Activated CD4-positive, alpha-beta T cell treated with anti-CD3 and anti-CD28 coated beads, Interleukin-2, amount 50 U/mL, for 16 hours (primary cell): Measurements from ENCODE around the gene FN3KRP.

Experiments
- DNase-seq: peaks from one replicate; pipeline ENCODE4 v3.0.0-alpha.2; 2020

The FN3KRP gene, protein sequence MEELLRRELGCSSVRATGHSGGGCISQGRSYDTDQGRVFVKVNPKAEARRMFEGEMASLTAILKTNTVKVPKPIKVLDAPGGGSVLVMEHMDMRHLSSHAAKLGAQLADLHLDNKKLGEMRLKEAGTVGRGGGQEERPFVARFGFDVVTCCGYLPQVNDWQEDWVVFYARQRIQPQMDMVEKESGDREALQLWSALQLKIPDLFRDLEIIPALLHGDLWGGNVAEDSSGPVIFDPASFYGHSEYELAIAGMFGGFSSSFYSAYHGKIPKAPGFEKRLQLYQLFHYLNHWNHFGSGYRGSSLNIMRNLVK

DNA sequence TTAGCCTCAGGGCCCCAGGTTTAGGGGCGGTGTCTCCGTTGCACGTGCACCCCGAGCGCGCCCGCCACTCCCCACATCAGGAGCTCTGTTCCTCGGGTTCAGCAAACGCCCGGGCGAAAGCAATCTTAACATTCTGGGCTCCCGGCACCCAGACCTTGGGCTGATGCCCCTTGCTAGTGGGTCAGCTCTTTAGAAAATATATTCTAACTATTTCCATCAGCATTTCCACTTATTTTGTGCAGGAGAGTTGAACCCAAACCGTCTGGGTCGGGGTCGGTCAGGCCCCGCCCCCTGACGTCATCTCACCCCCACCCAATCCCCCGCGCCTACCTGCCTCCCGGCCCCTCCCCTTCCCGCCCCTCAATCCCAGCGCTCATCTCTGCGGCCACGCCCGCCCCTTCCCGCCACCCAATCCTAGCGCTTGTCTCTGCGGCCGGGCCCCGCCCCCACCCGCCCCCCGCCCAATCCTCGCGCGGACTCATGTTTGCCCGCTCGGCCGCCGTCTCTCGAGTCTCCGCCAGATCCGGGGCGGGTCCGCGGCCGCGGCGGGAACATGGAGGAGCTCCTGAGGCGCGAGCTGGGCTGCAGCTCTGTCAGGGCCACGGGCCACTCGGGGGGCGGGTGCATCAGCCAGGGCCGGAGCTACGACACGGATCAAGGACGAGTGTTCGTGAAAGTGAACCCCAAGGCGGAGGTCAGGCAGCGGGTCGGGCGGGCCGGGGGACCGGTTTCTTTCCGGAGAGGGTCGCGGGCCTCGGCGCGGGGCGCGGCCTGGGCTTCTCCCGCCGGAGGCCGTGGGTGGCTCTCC lies at the start of gene FN3KRP:
TSS of gene FN3KRP (plus strand) at position 504 of the 808 bp plus-strand sequence. CDS start at position 554, 50 bp downstream.
- peak; percentile 95 for DNase-seq

DNA sequence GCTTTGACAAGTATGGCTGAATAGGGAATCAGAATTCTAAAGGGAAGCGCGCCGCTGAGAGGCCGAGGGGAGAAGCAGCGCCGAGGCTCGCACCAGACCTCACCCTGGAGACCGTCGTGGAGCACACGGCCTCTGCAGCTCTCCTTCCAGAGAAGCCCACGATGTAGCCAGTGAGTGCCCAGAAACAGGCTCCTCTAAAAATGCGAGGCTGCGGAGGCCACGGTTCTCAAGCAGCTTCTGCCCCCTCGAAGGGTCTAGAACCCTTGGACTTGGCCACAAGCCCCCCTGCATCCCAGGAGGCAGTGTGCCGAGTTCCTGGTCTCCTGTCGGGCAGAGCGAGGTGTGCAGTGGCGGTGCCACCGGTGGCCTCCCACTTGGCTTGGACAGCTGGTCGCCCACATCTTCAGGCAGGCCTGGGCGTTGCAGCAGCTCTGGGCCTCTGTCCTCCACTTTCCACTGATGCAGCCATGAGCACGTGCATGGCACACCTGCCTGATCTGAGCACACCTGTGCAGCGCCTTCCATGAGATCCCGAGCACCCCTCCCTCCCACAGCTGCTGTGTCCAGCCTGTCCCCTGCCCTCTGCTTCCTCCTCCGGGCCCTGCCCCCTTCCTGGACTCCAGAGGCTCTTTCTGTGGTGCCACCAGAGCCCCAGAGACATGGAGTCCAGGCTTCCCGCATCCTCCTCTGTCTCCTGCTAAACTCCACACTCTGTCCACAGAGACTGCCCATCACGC lies 49.4 kb upstream of the FN3KRP start:
- no peak for DNase-seq

DNA sequence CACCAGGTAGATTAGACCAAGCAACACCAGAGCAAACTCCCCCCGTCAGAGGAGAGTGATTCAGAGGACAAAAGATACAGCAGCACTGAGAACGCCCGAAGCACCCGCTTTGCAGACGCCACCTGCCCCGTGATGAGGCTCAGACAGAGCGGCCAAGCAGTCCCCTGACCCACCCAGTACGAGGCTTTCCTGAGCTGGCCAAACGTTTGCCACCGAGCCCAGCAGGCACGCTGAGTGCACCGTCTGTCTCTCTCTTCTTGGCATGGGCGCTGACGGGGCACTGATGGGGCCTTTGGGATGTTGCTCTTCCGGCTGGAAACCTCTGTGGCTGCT lies 48.9 kb upstream of the FN3KRP start:
- DNase-seq, result no peak

DNA sequence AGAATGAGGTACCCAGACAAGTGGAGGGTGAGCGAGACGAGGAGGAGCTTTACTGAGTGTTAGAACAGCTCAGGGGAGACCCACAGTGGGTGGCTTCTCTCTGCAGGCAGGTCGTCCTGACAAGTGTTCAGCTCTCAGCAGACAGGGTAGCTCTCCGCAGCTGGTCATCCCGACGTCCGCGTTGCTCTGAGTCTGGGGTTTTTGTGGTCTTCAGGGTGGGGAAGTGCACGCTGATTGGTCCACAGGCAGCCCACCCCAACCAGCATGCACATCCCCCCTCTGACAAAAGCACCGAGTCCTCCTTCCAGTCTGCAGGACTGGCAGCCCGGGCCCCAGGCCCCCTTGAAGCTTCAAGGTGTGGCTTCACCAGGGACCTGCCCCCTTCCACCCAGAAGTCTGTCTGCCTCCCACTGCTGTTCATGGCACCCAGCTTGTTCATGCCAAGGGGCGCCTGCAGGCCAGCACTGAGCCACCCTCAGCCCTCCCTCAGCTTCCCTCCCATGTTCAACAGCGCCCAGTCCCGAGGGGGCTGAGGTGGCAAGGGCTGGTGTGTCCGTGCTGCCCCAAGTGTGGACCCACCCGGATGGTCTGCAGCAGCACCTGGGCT lies 48.4 kb upstream of the FN3KRP start:
- DNase-seq, result no peak

DNA sequence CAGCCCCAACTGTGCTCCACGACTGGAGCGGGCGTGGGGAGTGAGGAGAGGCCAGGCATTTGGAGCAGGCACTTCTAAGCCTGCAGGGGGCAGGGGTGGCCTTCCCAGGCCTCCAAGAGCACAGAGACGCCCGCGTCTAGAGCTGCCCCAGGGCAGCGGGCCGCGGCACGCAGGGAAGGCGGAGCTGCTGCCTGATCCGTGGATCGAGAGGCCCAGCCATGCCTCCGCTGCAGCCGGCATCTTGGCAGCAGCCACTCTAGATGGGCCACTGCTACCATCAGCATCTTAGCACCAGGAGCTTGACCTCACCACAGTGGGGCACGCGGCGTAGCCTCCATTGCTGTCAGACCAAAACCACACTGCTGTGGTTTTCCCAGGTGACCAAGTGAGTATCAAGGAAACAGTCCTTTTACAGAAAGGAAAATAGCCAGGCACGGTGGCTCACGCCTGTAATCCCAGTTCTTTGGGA lies 47.8 kb upstream of the FN3KRP start:
- peak; percentile 35 for DNase-seq

DNA sequence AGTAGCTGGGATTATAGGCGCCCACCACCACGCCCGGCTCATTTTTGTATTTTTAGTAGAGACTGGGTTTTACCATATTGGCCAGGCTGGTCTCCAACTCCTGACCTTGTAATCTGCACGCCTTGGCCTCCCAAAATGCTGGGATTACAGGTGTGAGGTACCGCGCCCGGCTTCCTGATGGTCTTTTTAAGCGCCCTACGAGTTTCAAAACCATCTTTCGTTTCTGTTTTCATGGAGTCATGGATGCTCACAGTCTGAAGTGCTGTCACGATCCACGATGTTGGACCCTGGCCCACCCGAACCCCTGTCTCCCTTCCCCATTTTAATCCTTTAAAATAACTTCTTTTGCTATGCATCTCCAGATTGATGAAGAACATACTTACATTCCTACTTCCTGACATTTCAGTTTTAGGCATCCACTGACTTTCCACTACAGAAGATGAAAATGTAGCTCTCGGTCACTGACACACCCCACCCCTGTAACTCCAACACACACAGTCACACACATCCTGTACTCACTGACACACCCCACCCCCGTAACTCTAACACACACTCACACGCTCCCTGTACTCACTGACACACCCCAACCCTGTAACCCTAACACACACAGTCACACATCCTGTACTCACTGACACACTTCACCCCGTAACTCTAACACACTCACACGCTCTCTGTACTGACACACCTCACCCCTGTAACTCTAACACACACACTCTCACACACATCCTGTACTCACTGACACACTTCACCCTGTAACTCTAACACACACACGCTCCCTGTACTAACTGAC lies 45.6 kb upstream of the FN3KRP start:
- DNase-seq, result no peak

DNA sequence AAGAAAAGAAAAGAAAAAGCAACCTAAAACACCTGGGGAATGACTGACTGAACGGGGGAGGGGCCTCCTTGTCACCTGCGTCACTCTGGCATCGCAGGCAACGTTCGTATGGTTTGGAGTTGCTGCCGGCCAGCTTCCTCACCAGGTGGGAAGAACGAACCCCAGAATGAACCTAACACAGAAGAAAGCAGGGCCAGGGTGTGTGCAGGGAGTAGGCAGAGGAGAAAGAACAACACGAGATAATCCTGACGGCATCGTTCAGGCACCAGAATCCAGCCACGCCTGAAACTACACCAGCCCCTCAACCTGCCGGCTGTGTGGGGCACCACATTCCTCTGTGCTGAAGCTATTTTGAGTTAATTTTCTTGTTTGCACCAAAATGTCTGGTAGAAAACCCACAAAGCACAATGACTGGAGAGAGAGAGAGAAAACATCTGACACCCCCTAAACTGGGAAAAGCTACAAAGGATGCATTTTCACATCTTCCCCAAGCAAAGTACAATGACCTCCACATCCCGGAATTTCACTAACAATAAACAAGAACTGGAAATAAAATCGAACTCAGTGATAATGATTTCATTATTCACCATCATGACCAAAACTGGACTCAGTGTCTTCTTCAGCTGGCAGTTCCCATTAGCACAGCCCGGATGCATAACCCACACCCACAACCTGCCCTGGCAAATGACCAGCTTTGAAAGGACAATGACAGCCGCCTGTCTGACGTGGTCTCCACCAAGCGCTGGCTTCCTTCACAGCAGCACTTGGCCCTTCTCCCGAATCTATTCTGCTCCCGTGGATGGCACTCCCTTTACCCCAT lies 41.6 kb upstream of the FN3KRP start:
- no peak for DNase-seq

DNA sequence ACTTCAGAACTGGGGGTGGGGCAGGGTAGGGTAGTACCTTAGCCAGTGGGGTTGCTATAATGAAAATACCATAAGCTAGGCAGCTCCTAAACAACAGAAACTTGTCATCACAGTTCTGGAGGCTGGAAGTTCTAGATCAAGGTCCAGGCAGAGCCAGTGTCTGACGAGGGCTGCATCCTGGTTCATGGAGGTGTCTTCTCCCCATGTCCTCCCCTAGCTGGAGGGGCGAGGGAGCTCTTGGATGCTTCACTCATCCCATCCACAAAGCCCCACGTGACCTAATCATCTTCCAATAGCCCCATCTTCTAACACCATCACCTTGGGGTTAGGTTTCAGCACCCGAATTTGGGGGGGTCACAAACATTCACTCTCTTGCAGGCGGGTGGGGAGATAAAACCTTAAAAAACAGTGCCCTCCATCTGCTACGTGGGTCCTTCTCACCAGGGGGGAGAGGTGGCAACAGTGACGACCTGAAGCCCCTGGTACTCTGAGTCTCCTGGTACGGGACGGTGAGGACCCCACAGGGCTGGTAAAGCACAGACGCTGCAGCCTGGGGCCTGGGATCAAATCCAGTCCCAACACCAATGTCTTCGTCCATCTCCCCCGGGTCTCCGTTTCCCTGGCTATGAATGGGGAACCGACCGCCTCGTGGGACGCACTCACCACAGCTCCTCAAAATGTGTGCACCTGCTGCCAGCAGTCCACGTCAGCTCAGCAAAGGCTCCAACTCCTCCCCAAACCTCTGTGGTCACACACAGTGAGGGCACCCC lies 40.8 kb upstream of the FN3KRP start:
- no peak for DNase-seq

DNA sequence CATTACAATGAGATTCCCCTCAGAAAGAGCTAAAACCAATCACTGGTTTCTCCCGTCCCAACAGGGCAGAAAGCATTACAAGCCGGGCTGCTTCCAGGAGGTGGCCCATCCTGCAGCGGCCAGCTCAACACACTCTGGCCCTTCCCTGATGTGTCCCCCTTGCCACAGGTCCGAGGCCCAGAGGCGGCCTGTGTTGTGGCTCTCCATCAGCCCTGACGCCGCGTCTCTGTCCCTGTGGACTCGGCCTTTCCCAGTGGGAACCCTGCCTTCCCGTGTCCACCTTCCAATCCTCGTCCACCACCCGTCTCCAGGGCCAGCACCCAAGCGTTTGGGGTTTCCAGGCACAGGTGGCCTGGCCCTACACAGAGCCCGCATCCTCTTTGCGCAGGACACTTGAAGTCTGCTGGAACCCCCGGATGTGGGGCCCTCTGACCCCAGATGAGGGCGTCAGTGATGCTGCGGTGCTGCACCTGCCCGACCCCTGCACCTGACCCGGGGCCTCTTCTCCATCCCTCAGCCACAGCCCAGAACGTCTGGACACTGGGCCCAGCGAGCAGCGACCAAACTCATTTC lies 39.1 kb upstream of the FN3KRP start:
- no peak for DNase-seq

DNA sequence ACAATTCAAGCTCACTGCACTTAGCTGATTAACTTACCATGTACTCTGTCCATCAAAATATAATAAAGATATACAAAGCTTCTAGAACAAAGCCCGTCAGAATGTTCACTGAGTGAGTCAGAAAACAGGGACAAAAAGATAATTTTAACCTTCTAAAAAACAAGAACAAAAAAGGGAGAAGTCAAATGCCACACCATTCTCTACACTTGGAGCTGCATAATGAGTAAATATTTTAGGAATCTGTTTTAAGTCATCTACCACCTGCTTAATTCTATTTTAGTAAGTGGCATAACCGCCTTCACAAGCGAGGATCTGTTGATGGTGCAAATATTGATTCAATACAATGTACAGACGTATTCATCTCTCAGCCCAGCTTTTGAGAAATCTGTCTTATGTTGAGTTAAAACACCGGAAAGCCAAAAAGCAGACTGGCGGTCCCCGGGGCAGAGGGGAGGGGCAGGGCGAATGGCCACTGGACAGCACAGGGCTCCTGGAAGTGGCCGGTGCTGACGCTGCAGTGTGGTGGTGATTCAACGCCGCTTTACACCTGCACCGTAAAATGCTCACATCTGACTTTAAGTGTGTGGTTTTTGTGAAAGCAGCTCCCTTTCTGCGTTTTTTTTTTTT lies 38.1 kb upstream of the FN3KRP start:
- no peak for DNase-seq

DNA sequence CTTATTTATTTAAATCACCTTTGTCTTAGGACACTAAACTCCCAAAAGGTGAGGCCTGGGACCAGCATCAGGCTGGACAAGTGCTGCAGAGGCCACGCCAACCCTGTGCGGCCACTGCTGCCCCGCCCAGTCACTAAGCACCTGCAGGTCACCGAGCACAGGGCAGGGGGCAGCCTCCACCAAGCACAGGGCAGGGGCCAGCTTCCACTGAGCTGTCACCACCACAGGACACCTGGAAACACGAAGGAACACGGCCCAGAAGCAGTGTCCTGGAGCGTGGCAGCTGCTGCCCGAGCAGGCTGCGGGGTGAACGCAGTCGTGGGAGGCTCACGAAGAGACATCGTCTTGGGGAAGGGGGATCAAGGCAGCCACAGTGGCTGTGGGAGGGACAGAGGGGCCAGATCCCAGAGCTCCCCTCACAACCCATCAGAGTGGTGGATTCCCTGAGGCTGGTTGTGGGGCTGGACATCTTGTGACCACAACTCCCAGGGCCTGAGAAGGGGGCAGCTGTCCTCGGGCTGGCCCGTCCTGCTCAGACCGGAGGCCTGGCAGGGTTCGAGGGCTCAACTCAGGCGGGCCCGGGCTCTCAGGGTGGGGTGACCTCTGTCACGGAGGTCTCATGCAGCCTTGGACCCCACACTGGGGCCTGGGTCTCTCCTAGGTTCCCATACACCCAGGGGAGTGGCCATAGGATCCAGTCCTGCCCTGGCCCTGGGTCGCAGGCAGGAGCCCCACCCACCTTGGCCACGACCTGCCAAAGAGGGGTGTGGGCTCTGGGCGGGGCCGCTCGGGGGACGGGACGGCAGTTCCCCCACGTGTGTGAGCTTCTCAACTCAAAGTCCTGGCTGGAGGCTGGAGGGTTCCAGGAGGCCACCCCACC lies 36.7 kb upstream of the FN3KRP start:
- DNase-seq, result no peak

DNA sequence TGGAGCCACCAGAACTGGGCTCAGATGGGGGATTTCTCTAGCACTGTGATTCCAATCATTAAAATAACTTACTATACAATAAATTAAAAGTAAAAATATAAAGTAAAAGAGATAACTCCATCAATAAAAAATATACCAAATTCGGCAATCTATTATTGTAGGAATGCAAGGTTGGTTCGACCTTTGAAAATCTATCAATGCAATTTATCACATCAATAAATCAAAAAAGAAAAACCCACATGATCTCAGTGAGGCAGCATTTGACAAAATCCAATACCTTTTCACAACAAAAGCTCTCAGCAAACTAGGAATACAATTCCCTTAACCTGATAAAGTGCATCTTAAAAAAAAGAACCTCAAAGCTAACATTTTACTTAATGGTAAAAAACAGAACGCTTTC lies 35.0 kb upstream of the FN3KRP start:
- DNase-seq, result no peak

DNA sequence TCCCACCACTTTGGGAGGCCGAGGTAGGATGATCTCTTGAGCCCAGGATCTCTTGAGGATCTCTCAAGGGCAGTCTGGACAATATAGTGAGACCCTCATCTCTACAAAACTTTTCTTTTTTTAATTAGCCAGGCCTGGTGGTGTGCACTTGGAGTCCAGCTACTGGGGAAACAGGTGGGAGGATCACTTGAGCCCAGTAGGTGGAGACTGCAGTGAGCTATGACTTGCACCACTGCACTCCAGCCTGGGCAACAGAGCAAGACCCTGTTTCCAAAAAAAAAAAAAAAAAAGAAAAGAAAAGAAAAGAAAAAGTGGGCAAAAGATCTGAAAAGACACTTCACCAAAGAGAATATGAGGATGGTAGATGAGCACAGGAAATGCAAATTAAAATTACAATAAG lies 33.0 kb upstream of the FN3KRP start:
- DNase-seq, result no peak

DNA sequence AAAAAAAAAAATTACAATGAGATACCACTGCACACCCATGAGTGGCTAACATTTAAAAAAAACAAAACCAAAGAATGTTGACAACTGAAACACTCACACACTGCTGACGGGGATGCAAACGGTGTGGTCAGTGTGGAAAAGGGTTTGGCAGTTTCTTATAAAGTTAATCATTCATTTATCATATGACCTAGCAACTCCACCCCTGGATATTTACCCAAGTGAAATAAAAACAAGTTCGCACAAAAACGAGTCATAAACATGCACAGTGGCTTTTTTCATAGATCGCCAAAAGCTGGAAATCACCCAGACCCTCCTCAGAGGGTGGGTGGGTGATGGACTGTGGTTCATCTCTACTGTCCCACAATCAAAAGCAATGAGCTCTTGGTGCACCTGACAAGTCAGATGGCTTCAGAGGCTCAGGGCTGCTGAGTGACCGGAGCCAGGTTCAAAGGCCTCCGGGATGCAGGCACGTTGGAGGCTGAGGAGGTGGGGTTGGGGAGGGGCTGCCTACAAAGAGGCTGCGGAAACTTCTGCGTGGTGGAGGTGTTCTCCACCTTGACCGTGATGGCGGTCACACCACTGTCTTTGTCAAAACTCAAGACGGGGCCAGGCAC lies 32.2 kb upstream of the FN3KRP start:
- DNase-seq, result no peak

DNA sequence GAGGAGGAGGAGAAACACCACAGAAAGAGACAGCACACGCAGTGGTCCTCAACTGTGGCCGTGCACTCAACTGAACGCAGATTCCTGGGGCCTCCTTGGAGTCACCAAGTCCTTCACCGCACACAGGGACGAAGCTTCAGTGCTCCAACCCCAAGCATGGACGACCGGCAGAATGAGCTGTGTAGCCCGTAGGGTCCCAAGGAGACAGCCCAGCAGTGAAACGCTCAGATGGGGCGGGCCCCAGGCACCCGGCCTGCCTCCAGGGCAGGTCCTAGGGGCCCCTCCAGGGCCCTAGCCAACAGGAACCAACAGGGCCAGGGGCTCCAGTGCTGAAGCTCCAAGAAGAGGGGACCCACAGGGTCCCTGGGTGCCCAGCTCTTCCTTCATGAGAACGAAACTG lies 31.2 kb upstream of the FN3KRP start:
- DNase-seq, result no peak

DNA sequence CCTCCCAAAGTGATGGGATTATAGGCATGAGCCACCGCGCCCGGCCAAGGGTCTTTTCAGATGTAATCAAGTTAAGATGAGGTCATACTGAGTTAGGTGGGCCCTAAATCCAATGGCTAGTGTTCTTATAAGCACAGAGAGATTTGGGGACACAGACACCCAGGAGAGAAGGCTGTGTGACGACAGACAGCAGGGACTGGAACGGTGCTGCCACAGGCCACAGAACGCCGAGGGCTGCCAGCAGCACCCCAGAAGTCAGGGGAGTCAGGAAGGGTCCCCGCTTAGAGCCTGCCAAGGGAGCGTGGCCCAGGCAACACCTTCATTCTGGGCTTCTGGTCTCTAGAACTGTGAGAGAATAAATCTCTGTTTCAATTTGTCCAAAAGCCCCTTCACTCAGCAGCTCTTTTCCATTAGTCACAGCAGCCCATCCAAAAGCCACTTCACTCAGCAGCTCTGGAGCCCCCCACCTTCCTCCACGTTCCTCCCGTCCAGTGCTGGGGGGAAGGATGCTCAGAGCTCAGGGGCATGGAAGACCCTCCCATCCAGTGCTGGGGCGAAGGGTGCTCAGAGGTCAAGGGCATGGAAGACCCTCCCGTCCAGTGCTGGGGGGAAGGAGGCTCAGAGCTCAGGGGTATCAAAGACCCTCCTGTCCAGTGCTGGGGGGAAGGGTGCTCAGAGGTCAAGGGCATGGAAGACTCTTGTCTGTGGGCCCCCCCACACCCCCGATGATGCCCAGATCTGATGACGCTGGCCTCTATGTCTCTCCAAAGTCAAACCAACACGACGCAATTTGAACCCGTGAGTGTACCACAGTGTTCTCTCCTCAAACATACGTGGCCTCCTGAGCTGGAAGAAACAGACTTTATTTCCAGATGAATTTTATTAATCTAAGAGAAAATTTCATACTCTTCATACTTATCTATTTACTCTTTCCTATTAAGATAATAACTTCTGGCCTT lies 29.9 kb upstream of the FN3KRP start:
- DNase-seq, result no peak

DNA sequence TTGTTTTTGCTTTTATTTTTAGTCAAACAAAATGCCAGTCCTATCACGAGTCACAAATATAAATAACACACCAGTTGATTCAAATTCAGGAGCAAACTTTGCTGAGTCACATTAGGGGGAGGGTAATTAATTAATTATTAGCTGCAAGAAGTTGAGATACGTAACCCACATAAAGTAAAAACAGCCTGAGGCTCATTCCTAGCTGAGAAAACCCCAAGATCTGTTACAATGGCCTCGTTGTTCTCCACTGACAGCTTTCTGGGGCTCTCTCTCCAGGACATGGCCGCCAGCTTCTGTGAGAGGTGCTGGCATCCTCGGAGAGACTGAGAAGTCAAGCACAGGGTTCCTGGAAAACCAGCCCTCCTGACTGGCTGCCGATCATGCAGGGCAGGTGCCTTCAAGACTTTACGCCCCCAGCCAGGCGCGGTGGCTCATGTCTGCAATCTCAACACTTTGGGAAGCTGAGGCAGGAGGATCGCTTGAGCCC lies 29.1 kb upstream of the FN3KRP start:
- DNase-seq, result no peak
